Peyer's patch (tissue), 4 donors: Measurements from ENCODE around the gene ASZ1.

Experiments used
- POLR2A ChIP-seq, 2 donors: fragments of 450-650 bp; IDR thresholded peaks; one replicate each; pipeline ENCODE4 v1.5.1; 2017; ENCODE audit warnings: antibody characterized with exemption in 2 of 2, mild to moderate bottlenecking in 2 of 2, moderate library complexity in 2 of 2
- TF ChIP-seq, protein P1 (sequence below), 6 experiments: fragments of 450-650 bp in 4 of 6; fragments of 200-600 bp in 2 of 6; sonication (generic) in 1 of 6; IDR thresholded peaks; one replicate each; pipeline ENCODE4 v1.5.1; 2017 to 2019; ENCODE audit warnings: antibody characterized with exemption in 6 of 6, mild to moderate bottlenecking in 3 of 6, moderate library complexity in 1 of 6

GRCh38 chr7:117347480-117347879, 79.8 kb downstream of the ASZ1 start:
- TF ChIP-seq, protein P1, sequence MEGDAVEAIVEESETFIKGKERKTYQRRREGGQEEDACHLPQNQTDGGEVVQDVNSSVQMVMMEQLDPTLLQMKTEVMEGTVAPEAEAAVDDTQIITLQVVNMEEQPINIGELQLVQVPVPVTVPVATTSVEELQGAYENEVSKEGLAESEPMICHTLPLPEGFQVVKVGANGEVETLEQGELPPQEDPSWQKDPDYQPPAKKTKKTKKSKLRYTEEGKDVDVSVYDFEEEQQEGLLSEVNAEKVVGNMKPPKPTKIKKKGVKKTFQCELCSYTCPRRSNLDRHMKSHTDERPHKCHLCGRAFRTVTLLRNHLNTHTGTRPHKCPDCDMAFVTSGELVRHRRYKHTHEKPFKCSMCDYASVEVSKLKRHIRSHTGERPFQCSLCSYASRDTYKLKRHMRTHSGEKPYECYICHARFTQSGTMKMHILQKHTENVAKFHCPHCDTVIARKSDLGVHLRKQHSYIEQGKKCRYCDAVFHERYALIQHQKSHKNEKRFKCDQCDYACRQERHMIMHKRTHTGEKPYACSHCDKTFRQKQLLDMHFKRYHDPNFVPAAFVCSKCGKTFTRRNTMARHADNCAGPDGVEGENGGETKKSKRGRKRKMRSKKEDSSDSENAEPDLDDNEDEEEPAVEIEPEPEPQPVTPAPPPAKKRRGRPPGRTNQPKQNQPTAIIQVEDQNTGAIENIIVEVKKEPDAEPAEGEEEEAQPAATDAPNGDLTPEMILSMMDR (IDR thresholded peaks at IDR 0.05): no peak
- TF ChIP-seq POLR2A (IDR thresholded peaks at IDR 0.05): no peak
